HG03280 (cell line): ENCODE measurements around the gene TRMU.
"Not testable (repeated sequence)": the region's sequence is repeated elsewhere in the genome, so short reads cannot be mapped to it uniquely, and the experiment has no call there.

Experiments used
- ATAC-seq: cut with Tn5 transposase; IDR thresholded peaks from one replicate; pipeline ENCODE4 v1.9.1; 2021; ENCODE audit warnings: mild to moderate bottlenecking, moderate library complexity; ENCODE audit not compliant: unreplicated experiment

The TRMU gene

GRCh38 chr22:46299101-46299500 lies 36.4 kb upstream of the TRMU start:
- no peak for ATAC-seq

GRCh38 chr22:46300491-46300890 lies 35.0 kb upstream of the TRMU start:
- ATAC-seq: no peak

- ATAC-seq: no peak
These were observed 32.1 kb upstream of the TRMU start for GRCh38 chr22:46303347-46303965.

- ATAC-seq: no peak
These were observed 27.1 kb upstream of the TRMU start for GRCh38 chr22:46308283-46308988.

DNA sequence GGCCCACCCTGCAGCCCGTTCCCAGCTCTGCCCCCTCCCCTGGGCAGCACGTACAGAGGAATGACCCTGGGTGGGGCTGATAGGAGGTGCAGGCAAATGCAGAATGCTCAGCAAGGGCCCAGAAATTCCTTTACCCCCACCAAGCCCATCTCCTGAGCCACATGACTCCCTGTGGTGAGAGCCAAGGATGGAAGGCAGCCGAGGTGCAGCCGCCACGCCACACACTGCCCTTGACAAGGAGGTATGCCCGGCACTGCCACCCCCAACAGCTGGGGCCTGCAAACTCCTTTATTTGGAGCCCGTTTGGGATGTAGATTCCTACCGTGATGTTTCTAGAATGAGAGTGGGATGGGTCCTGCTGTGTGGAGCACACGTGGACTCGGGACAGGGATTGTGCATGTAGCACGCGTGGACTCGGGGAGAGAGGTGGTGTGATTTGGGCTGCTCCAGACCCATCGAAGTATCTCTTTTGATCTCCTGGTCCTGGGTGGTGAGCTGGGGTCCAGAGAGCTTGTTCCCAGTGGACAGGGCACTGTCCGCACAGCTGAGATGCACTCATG lies 25.9 kb upstream of the TRMU start:
- ATAC-seq: no peak

DNA sequence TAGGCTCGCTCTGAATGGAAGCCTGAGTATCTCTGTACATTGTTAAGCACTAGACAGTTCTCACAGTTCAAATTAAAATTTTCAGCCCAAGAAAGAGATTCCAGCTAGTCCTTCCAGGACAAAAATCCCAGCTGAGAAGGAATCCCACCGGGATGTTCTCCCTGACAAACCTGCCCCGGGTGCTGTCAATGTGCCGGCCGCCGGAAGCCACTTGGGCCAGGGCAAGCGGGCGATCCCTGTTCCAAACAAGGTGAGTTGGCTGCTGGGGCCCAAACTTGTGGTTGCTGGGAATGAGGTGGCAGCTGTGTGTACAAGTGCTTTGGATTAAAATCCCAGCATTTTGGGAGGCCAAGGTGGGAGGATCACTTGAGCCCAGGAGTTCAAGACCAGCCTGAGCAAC lies 23.5 kb upstream of the TRMU start:
- no peak for ATAC-seq

- not testable (repeated sequence) for ATAC-seq
These were observed 22.7 kb upstream of the TRMU start for GRCh38 chr22:46312848-46313247.

- ATAC-seq: no peak
These were observed 19.5 kb upstream of the TRMU start for GRCh38 chr22:46315976-46316375.

- ATAC-seq: no peak
These were observed 17.9 kb upstream of the TRMU start for GRCh38 chr22:46317646-46318045.

DNA sequence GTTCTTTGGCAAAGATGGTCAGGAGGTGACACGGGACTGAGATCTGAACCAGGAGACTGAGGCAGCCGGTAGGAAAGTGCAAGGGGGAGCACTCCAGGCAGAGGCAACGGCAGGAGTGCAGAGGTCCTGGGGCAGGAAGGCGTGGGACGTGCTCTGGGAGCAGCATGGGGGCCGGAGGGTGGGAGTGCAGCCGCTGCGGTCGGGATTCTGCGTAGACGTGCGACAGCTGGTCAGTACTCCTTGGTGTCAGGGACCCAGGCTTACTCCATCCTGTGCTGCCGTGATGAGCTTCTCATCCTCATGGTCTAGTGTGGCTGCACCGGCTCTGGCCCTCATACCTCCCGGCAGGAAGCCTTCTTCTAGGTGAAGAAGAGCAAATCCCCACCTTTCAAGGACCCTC lies 16.9 kb upstream of the TRMU start:
- ATAC-seq: no peak

GRCh38 chr22:46319319-46319718 lies 16.2 kb upstream of the TRMU start:
- no peak for ATAC-seq

GRCh38 chr22:46320166-46320710 lies 15.3 kb upstream of the TRMU start:
- ATAC-seq: no peak

GRCh38 chr22:46320716-46321386 lies 14.7 kb upstream of the TRMU start:
- no peak for ATAC-seq

DNA sequence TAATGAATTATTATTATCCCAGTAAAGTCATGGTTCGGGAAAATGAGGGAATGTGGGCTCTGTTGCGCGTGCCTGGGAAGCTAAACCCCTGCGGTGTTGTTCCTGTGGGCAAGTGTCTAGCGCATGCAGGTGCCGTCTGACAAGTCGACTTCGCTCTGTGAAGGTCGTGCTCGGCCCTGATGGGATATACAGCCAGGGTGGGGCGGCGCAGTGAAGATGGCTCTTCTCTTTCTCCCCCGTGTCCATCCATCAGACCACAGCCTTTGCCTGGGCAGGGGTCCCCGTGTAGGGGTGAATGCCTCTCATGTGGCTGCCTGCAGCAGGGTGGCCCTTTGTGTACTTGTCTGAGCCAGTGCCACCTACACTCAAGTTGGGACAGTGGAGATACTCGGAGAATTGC lies 12.8 kb upstream of the TRMU start:
- ATAC-seq: no peak

DNA sequence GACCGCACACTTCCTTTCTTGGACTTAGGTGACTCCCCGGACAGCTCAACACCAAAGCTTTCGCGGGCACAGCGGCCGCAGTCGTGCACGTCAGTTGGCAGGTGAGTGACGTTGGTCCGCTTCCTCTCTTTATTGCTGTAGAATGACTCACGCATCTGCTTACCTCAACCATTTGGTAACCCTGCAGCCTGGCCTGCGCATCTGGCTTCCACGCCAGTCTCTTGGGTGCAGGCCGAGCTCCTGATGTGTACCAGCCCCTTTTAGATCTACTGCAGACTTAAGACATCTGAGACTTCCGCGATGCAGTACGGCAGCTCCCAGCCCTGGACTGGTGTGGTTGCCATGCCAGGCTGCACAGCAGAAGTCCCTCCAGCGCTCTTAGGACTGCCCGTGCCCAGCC lies 12.4 kb upstream of the TRMU start:
- ATAC-seq: no peak

GRCh38 chr22:46326066-46326680 lies 9.3 kb upstream of the TRMU start:
- no peak for ATAC-seq

- ATAC-seq: no peak
These were observed 7.6 kb upstream of the TRMU start for GRCh38 chr22:46327691-46328465.

- ATAC-seq: no peak
These were observed 6.7 kb upstream of the TRMU start for GRCh38 chr22:46328797-46329196.

- ATAC-seq: no peak
These were observed 5.9 kb upstream of the TRMU start for GRCh38 chr22:46329616-46330015.

DNA sequence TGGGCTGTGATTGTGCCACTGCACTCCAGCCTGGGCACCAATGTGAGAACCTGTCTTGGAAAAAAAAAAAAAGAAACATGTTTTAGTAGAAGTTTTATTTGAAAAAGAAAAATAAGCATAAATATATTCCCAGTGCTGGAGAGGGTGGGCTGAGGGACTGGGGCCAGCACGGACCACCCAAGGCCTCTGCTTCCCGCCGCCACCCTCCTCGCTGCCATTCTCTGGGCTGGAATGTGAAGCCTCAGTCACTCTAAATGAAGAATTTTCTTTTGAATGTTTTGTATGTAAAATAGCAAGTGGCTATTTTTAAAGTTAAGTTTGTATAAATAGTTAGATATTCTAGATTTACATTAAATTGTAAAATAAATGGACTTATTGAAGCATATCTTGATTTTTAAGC lies 5.1 kb upstream of the TRMU start:
- ATAC-seq: no peak
